GM12801 (cell line): ENCODE measurements around the gene ZNF148.

Experiments used
- CTCF ChIP-seq: IDR thresholded peaks from one replicate; pipeline ENCODE4 v1.5.1; 2011; ENCODE audit warnings: control low read depth; ENCODE audit not compliant: insufficient read length; ENCODE audit errors: extremely low read depth

The ZNF148 gene

GRCh38 chr3:125367403-125368230 lies 7.5 kb downstream of the ZNF148 start:
- no peak for TF ChIP-seq CTCF

- TF ChIP-seq CTCF: no peak
Measured at GRCh38 chr3:125366132-125366531, 9.0 kb downstream of the ZNF148 start.

GRCh38 chr3:125359700-125360099 lies 15.4 kb downstream of the ZNF148 start:
- no peak for TF ChIP-seq CTCF

GRCh38 chr3:125358923-125359322 lies 16.2 kb downstream of the ZNF148 start:
- no peak for TF ChIP-seq CTCF

- no peak for TF ChIP-seq CTCF
Measured at GRCh38 chr3:125357837-125358236, 17.3 kb downstream of the ZNF148 start.

GRCh38 chr3:125357032-125357658 lies 18.0 kb downstream of the ZNF148 start:
- TF ChIP-seq CTCF: no peak

GRCh38 chr3:125356140-125357026 lies 18.7 kb downstream of the ZNF148 start:
- no peak for TF ChIP-seq CTCF
